Measurements from ENCODE around the gene MAML2.

Gene MAML2

DNA sequence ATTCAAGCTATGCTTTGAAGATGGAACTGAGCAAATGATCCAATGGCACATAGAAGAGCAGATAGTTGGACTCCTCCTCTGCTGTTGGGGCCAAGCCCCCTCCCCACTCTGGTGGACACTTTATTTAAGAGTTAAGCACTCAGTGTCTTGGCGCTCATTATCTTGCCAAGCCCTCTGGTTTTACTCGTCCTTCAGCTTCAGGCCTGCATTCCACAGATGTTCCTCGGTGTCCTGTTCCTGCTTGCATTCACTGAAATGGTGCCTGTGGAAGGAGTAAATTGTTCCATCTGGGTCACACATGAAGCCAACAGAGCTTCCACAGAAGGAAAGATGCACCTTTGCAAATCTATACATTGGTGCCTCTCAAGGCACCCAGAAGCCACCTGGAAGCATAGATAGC is 26.1 kb downstream of the MAML2 start:
- FAIRE-seq = no peak

DNA sequence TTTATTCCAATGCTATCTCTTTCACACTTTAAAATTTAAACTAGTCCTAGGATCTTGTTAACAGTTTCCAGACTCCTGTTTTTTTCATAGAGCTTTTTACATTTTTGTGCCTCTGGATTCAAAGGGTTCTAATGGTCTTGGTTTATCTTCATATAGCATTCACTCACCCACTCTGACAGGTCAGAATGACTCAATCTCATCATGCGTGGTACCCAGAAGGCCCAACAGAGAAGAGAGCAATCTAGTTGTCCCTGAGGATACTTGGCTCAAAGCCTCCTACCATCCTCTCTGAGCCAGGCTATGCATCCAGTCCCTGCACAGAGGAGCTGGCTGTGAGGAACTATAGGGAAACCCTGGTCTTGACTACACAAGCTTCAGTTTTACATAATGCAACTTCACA is 27.5 kb downstream of the MAML2 start:
- no peak for FAIRE-seq

DNA sequence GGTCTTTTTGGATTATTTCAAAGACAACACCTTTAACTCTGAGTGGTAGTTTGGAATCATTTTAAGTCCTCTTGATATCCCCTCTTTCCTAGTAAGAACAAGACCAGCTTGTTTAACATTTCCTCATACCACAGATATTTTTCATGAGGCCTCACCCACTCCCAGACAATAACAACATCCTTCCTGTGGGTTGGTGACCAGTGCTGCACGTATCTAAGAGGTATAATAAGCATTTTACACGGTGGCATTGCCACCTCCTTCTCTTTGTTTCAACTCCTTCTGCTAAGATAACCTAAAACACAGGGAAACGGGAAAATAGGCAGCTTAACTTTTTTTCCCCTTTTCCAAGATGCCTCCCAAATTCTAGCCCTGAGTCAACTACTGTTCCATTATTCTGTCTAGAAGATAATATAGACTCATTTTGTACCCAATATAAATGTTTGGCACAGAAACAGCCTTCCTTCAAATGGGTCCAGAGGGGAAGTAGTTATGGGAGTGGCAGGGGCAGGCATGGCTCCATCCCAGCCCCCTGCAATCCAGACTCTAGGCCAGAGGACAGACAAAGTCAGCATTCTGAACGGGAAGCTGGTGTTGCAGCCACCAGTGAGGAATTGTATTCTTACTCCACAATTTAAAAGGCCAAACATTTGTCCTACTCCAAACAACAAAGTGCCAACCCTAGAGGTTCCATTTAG is 28.5 kb downstream of the MAML2 start:
- FAIRE-seq = no peak

DNA sequence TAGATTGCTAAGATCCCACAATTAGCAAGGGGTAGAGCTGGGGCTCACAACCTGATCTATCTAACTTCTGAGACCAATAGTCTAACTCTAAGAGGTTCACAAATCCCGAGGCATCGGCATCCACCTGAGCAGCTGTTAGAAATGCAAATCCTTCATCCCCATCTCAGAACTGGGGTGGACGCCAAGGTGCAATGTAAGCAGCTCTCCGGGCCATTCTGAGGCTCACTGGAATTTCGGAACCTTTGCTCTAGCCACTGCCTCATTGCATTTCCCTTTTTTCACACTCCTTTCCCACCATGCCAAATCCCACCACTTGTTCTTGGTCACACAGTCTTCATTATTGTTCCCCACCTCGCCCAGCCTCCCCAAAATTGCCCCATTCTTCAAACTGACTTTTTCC is 29.8 kb downstream of the MAML2 start:
- no peak for FAIRE-seq

DNA sequence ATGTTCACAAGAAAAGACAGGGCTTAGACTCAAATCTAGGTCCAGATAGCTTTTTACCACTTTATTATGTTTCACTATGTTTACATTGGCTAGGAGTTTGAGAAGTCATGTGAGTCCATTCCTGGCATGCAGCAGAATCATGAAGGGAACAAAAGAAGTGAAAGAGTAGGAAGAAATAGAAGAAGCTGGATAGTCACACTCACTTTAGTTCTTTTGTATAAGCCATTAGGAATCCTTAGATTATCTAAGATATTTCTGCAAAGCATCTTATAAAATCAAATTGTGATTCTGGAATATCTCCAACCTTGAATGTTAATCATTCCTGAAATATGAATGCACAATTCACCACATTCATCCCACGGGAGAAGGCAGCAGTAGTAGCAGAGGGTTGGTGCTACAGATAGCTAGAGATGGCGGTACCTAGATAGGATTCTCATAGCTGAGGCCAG is 31.9 kb downstream of the MAML2 start:
- FAIRE-seq = no peak

DNA sequence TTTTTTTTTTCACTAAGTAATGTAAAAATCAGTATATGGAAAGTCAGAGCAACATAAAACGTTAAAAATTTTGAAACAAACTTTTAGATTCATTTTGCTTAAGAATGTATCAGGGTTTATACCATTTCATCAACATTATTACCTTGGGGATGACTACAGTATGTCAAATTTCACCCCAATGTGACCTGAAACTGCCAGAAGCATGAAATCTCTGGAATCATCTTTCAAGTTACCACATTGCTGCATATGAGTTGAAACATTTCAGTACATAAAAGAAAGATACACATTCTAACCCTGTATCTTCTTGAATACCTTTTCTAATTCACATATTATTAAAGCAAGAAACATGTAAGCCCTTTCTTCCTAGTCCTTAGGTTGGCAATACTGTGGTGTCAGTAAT is 32.8 kb downstream of the MAML2 start:
- FAIRE-seq = no peak

DNA sequence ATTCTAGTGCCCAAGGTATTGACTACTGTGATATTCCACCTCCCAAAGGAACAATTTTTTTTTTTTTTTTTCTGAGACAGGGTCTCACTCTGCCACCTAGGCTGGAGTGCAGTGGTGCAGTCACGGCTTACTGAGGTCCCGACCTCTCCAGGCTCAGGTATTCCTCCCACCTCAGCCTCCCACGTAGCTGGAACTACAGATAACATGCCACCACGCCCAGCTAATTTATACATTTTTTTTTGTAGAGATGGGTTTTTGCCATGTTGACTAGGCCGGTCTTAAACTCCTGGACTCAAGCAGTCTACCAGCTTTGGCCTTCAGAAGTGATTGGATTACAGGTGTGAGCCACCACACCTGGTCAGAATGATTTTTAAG is 33.4 kb downstream of the MAML2 start:
- no peak for FAIRE-seq

DNA sequence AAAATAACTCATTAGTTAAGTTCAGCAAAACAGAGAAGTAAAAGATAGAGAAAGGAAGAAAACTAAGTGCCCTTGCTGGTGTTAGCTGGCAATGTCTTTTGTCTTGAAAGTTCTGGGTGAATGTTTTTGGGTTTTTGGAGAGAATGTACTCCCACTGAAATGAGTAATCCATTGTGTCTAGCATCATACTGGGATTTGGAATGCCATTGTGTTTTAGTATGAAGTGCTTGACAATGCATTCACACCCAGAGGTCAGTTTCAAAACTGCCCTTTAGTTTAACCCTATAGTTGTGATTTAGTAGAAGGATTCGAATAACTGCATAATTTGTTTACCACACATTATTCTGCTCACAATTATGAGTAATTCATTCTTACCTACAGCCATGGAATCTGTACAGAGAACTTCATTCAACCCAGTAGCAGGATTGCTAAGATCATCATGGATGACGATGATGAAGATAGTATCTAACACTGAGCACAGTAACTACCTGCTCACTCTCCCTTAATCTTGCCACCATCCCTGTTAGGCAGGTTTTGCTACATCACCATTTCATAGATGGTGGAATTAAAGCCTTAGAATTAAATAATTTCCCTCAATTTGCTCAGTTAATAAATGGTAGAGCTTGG is 33.9 kb downstream of the MAML2 start:
- FAIRE-seq = peak; percentile 95

DNA sequence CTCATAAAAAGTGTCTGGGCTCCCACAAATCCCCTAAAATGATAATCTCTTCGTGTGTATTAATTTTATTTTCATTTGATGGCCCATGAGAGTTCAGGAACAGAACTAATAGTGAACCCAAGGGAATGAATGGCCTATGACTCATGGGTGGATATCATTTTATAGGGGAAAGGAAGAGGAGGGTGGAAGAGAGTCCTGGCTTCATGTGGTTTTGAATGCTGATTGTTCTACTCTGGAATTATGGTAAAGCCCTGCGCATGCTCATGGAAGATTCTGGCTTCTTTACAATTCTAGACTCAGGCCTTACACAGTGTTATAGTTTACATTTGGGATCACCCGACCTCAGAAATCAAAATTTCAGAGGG is 35.2 kb downstream of the MAML2 start:
- peak; percentile 41 for FAIRE-seq

DNA sequence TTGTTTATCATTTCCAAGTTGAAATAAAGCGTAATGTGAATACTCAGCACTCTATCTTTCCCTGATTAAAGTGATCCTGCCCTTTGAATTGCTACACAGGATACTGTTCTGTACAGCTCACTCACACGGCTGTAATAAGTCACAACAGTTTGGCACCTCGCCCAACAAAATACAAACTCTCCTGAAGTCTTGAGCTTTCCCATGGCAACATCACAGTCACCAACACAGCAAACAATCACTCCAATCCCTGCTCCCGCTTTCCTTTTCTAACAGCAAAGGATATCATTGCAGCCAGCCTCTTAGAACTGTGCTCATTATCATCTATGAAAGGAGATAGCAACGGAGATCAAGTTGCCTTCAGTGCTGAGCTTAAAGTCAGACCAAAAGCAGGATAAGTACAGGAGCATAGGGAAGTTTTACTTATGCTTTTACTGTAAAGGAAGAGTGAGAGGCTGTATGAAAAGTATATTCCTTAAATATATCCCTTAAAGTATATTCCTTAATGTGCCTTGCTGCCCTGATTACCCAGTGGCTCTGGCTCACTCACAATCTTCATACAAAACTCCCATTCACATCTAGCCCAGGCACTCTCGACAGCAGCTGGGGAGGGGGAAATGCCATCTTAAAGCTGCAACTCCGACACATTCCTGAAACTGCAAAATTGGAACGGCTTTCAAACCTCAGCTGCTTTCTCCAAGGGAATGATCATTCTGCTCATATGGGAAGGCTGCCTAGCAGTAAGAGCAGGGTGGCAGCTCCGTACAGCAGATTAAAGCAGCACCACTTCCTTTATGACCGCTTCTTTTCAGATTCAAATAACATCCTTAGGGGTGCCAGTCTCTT is 35.8 kb downstream of the MAML2 start:
- peak; percentile 94 for FAIRE-seq

DNA sequence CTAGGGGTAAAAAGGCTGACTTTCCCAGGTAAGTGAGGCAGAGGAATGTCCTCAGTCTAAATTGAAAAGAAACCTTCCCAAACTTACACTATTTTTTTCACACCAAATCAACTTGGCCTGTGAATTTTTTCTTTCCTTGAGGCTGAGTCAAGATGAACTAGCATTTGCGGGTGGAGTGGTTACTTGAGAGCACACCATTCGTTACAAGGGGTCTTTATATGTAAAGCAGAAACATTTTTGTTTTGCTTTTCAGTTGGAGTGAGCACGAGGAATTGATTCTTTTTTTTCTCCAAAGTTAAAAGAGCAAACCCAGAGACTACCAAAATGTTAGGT is 36.4 kb downstream of the MAML2 start:
- FAIRE-seq = no peak

DNA sequence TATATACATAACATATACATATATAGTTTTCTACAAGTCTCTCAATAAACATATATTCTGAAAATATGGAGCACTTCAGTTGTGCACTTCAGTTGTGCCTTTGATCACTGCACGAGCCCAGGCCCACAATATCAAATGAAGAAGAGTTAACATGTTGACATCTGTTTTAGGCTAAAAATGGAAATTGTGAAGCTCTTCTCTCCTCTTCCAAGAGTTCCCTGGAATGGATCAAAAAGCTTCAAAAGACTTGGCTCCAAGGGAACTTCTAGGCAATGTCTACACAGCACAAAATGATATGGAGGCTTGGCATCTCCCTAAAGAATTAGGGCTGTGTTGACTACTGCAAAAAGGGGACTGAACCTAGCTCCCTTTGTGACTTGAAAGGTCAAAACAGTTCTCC is 36.9 kb downstream of the MAML2 start:
- no peak for FAIRE-seq

DNA sequence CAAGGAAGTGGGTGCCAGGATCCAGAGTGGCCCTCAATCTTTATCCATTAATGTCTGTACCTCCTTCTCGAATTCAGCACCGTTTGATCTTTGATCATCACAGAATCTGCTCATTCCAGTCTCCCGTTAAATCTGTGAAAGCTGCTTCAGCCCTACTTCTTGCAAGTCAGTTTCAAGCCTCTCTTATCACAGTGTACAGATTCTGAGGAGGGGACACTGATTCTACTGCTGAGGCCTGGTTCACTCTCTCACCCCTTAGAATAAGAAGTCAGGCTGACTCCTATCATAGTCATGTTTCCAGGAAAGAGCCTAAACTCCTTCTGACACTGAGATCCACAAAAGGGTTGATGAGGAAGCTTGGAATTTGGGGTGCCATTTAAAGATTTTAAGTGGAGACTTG is 39.0 kb downstream of the MAML2 start:
- no peak for FAIRE-seq

DNA sequence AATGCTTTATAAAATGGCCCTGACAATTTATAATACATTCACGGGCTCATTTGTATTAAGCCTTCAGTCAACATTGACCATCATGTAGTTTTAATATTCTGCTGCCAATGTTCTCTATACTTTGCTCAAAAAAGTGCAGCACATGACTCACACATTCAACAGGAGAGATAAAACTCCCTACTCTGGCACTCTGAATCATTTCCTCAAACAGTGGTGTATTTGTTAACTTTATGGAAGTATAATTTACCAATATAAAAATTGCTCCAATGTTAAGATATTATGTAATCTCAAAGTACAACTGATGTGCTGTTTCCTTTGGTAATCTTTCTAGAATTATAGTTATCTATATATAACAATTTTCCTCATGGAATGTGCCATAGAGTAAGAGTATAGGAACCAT is 39.9 kb downstream of the MAML2 start:
- FAIRE-seq = no peak

DNA sequence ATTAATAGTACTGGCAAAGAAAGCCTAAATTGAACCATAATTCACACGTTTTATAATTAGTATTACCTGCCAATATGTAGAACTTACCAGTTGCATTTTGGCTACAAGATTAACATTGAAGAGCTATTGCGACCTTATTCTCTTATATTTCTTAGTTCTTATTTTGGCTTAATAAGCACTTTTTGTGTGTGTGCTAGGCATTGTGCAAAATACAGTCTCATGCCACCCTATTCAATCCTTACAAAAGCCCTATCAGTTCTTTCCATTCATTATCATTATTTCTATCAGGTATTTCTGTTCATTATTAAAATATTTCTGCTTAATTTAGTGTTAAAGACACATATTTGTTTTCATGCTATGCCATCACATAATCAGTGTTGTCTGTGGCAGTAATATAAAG is 41.2 kb downstream of the MAML2 start:
- no peak for FAIRE-seq

DNA sequence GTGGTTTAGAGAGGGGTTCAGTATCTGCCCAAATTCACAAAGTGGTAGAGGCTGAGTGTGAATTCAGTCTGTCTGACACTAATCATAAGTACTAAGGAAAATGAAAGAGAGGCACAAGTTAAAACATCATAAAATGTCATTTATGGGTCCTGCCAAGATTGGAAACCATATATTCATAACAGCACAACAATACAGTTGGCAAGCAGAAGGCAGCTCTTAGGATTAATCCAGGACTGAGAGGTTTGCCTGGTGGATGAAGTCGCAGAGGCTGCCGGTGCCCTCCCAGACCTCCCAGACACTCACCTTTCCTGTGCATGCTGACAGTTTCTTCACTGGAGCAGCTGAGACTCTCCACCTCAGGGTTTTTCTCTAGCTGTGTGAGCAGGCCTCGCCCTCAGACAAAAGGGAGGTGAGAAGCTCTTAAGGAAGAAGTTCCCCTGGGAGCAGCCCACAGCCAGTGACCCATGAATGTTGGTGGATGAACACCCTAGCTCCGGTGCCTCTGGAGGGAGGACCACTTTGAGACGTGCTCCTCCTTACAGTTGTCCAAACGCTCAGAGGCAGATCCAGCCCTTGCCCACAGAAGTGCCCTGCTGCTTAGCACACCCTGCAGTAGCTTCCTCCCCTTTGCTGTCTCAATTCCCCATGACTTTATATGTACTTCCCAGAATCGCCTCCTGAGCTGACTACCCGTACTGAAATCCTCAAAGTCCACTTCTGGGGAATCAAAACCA is 43.7 kb downstream of the MAML2 start:
- FAIRE-seq = no peak

DNA sequence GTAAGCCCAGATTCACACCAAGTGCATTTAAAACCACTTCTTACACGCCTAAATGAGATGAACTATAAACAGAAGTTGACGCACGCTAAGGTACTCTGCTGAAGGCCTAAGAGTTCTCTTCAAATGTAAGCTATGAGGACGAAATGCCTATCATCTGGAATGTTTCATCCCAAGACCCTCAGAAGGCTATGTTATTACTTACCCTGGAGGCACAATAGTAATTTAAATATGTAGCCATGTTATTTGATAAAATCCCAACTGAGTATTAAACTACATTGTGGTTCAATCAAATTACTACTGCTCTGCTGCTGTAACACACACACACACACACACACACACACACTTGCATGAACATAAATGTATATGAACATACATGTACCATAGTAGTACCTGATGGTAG is 47.6 kb downstream of the MAML2 start:
- FAIRE-seq = no peak

DNA sequence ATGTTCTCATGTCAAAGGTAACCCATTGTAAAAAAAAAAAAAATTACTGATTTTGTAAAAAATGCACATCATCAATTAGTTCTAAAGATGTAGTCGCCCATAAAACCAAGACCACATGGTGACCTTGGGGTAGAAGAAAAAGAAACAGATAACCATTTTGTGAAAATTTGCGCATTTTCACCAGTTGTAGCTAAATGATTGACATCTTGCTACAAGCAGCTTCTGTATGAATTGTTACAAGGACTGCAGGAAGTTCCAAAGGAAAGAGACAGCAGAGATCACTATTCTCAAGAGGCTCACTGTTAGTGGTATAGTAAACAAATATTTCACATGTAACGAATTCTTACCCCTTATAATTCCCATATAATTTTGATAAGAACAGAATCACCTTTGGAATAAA is 48.7 kb downstream of the MAML2 start:
- no peak for FAIRE-seq

DNA sequence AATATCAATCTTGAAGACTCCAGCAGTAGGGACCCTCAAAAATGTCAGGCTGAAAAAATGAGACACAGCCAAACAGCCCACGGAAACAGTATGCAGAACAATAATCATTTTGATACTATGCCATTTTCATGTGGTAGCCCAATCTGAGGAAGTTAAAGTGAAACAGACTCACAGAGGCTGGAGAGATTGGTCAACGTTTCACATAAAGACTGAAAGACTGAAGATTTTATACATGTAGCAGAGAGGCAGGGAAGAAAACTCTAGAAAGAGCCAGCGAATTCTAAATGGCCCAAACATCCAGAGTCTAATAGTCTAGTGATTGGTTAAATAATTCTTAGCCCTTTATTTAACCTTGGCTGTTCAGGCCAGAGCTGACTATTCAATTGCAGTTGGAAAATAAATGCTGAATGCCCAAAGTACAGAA is 49.4 kb downstream of the MAML2 start:
- FAIRE-seq = no peak

DNA sequence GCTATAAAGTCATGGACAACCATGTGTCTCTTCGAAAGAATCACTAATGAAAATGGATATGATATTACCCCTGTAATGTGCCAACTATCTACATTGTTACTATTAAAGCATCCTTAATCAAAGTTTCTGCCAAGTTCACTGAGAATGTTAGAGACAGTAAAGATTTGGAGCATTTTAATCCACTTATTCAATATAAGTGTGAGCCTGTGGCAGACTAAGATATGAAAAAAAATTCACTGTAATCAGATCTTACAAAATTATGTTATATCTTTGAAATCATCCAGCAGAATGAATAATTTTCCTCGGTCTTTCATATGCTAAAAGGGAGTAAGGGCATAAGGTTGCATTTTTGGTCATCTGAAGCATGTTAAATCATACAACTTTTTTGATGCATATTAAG is 49.9 kb downstream of the MAML2 start:
- no peak for FAIRE-seq

DNA sequence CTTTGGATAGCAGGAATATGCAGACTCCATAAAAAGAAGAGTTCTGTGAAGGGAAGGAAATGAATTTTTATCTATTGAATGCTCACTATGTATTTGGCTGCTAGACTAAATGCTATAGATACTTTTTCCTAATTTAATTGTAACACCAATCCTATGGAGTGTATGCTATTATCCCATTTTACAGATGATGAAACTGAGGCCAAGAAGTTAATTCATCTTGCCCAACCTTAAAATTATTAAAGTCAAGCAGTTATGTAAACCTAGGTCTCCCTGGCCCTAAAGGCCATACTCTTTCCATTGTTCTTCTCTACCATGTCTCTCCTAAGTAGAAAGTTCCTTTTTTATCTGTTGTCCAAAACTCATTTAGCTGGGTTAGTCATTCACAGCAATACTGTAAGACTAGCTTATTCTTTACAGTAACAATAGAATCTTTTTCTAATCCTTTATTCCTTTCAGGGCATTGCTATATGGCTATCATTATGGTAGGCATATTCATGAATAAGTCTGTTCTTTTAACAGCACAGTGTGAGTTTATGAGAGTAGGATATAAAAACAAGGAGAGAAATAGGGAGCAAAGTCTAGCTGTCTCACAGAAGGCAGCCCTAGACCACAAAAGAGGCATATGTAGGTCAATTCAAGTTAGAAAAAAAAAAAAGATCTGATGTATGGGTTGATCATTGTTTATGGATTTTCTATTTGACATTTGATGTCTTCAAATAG is 50.5 kb downstream of the MAML2 start:
- no peak for FAIRE-seq

DNA sequence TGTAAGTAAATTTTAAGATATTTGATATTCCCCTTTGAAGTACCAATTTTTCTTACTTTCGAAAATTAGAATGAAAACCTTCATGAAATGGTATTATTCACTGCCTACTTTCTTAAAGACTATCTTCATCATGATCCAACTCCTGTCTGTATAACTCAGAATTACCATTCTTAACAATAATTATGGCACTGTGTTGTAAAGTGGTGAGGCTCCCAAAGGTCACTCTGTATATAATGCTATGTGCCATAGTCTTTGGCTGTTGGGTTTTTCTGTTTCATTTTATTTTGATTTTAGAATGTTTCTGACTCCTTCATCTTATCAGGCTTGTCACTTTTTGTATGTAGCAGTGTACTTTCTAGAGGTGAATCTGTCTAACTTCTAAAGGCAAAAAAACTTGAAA is 52.4 kb downstream of the MAML2 start:
- FAIRE-seq = no peak

DNA sequence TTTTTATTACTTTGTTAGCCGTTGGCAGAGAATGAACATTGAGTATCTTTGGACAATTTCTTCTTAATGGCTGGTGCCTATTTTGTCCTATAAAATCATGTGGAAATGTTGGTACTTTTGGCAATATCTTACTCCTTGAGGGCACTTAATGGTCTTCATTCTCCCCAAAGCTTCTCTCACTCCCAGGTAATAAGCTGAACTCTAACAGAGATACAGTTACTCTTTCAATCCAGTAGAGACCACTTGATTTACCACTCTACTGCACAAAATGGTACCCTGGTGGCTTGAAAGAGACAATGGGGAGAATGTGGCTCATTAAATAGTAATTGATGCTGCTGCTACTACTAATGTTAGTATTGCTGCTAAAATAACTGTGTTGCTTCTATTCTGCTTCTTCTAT is 53.0 kb downstream of the MAML2 start:
- FAIRE-seq = no peak

All from TTC549 (cell line).